Measurements from ENCODE around the gene ABCG1. TPM values are rescaled to one million over a fixed set of nuclear protein-coding genes. Genes with fewer than 3 reads are reported as not detected.

ABCG1 gene
- total RNA-seq, 4 donors from 2014 or later: 2.6 to 10.9 (median 3.7) TPM

DNA sequence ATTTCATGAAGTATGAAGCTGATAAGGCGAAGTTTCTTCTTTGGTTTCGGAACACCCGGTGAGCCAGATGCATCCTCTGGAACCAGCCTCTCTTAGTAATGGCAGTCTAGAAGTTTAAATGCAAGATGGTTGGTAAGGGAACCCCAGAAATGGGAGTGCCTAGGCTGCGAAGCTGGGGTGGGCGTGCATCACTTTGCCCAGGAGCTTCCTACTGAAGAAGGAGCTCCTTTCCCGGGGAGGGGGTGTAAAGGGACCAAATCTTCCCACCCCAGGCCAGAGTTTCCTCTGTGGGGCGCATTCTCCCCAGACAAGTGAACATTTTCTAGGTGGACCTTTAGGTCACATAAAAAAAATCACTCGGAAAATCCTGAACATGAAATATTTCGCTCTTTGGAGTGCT lies 127.5 kb downstream of the ABCG1 start:
- H3K27ac ChIP-seq: no peak overlapping the region
- DNase-seq: no peak
- intact Hi-C loops (cut with DNase I): no loop called here
- H3K27me3 ChIP-seq: peaks cover 0 to 35% (median 0%) of the 10 kb centered on the region in 4 donors
- H3K9me3 ChIP-seq: no peaks in the 10 kb centered on the region
- no peaks in the 10 kb centered on the region for H3K4me1 ChIP-seq
- no peak overlapping the region for H3K4me3 ChIP-seq
- no peaks in the 10 kb centered on the region for H3K36me3 ChIP-seq
- 88 to 90% methylated on average over 9 of the region's 9 CpGs for WGBS, 2 donors
- TF ChIP-seq, protein P1, sequence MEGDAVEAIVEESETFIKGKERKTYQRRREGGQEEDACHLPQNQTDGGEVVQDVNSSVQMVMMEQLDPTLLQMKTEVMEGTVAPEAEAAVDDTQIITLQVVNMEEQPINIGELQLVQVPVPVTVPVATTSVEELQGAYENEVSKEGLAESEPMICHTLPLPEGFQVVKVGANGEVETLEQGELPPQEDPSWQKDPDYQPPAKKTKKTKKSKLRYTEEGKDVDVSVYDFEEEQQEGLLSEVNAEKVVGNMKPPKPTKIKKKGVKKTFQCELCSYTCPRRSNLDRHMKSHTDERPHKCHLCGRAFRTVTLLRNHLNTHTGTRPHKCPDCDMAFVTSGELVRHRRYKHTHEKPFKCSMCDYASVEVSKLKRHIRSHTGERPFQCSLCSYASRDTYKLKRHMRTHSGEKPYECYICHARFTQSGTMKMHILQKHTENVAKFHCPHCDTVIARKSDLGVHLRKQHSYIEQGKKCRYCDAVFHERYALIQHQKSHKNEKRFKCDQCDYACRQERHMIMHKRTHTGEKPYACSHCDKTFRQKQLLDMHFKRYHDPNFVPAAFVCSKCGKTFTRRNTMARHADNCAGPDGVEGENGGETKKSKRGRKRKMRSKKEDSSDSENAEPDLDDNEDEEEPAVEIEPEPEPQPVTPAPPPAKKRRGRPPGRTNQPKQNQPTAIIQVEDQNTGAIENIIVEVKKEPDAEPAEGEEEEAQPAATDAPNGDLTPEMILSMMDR (IDR thresholded peaks at IDR 0.05): no peak
- no peak for TF ChIP-seq POLR2A (IDR thresholded peaks at IDR 0.05)

Small RNA genes within 50 kb of the gene (small RNA-seq; reads per million reads assigned to genes)
- gene RNA5SP492: 0 reads per million in 4 donors

Other genes with a start within 250 kb of the ABCG1 start
- gene ZBTB21, start 208.8 kb upstream of the ABCG1 start, total RNA-seq: 10 to 100 TPM in 1 of 4 donors, 1 to 10 TPM in 3; 5.9 to 10.3 (median 7.8) TPM
- gene UMODL1, start 147.8 kb upstream of the ABCG1 start, total RNA-seq: not detected
- gene TFF3, start 96.3 kb downstream of the ABCG1 start, total RNA-seq: 10 to 100 TPM in 1 of 4 donors, 1 to 10 TPM in 2, not detected in 1; 1.4 to 15.1 (median 7.2) TPM
- gene TFF2, start 131.9 kb downstream of the ABCG1 start, total RNA-seq: 1 to 10 TPM in 1 of 4 donors, not detected in 3; 1.7 TPM
- not detected for gene TFF1, start 147.4 kb downstream of the ABCG1 start, total RNA-seq
- gene TMPRSS3, start 176.9 kb downstream of the ABCG1 start, total RNA-seq: under 1 TPM in 1 of 4 donors, not detected in 3; 0.09 TPM
- gene UBASH3A, start 184.8 kb downstream of the ABCG1 start, total RNA-seq: 1 to 10 TPM in 1 of 4 donors, under 1 TPM in 3; 0.57 to 1.9 (median 0.73) TPM